ENCODE data around the gene ATP1A3.

ATP1A3 gene

DNA sequence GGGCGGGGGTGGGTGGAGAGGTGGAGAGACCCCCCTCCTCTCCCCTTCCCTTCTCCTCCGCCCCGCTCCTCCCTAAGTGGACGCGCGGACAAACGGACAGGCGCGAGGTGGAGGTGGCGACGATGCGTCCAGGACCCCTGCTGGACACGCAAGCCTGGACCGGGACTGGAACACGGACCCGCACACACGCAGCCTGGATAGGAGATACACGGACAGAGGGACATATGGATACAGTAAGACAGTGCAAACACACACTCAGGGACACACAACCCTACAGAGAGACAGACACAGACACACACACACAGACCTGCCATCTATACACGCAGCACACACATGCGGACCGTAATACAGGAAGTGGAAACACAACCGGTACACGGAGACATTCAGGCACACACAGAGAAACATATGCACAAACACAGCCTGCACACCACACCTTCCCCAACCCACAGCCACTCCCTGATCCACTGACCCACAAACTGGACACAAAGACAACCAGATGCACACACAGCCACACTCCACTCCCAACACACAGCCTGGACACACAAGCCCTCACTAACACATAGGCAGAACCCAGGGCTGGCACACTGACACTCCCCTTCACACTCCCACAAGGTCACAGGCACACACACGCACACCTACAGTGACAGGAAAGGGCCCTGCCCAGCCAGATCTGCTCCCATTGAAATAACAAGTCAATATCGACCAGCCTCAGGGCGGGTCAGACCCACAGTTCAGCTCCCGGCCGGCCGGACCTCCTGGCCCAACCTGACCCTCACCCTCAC is 65.1 kb downstream of the ATP1A3 start:
- no peak for DNase-seq (ENCODE audit: low read depth in 2 of 2)

DNA sequence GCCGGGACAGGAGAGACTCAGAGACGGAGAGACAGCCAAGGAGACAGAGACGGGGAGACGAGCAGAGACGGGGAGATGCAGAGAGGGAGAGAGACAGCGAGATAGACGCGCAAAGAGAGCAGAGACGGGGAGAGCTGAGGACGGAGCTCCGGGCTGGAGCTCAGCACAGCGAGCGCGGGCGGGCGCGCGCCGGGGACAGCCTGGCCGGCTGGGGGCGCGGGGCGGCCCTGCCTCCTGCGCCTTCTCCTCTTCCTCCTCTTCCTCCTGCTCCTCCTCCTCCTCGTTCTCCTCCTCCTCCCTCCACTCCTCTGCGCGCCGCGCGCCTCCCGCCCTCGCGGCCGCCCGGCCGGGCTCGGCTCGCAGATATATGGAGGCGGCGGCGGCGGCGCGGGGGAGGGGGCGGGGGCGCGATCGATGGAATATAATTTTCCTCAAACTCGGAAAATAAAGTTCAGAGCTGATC is 65.8 kb downstream of the ATP1A3 start, which contains the start of gene ERFL:
Gene ERFL, minus strand, starts transcription at position 229 of the 463 bp plus-strand sequence. CDS start 15,530 bp downstream, outside the sequence.
- DNase-seq (ENCODE audit: low read depth in 2 of 2), result no peak

DNA sequence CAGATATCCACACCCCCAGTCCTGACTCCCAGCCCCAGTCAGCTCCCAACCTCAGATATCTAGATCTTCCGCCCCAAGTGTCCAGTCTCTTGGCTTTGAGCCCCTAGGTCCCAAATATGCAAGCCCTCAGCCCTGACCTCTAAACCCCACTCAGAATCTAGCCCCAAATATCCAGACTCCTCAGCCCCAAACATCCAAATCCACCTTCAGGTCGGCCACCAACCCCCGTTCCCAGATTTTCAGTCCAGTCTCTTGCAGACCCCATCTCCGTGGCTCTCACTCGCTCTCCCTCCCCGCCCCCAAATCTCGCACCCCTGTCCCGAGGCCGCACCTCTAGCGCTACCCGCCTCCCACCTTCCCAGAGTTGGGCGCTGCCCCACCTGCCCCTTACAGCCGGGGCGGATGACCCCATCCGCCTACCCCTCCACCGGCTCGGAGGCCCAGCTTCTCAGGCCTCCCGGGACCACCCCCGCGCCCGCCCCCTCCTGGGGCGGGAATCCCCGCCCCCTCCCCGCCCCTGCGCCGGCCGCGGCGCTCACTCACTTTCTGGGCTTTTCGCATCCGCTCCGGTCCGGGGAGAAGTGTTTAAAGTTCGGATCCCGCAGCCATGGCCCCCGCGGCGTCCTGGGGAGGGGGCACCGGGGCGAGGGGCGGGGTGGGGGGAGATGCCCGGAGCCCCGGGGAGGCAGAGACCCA is 66.4 kb downstream of the ATP1A3 start:
- no peak for DNase-seq (ENCODE audit: low read depth in 2 of 2)

DNA sequence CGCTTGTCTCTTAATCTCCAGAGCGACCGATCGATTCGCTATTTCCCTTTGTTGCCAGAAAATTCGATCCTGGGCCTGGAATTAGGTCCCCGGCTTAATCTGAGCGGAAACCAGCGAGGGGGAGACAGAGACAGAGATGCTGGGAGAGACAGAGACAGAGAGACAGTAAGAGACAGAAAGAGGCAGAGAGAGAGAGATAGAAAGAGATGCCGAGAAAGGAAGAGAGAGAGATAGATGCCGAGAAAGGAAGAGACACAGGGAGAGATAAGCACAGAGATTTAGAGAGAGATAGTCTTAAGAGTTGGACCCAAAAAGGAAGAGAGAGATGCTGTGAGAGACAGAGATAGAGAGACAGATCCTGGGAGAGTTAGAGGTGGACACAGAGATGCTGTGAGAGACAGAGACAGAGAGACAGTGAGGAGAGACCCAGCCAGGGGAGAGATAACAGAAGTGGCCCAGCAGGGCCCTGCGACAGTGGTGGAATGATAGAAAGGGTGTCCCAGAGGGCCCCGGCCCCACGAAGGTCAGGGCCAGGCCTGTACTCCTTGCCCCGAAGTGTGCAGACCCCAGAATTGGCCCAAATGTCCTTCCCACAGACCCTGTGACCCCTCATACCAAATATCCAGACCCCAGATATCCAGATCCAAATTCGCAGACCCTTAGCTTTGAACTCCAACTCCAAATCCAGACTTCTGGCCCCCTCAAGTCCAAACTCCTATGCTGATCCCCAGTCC is 67.1 kb downstream of the ATP1A3 start:
- no peak for DNase-seq (ENCODE audit: low read depth in 2 of 2)

DNA sequence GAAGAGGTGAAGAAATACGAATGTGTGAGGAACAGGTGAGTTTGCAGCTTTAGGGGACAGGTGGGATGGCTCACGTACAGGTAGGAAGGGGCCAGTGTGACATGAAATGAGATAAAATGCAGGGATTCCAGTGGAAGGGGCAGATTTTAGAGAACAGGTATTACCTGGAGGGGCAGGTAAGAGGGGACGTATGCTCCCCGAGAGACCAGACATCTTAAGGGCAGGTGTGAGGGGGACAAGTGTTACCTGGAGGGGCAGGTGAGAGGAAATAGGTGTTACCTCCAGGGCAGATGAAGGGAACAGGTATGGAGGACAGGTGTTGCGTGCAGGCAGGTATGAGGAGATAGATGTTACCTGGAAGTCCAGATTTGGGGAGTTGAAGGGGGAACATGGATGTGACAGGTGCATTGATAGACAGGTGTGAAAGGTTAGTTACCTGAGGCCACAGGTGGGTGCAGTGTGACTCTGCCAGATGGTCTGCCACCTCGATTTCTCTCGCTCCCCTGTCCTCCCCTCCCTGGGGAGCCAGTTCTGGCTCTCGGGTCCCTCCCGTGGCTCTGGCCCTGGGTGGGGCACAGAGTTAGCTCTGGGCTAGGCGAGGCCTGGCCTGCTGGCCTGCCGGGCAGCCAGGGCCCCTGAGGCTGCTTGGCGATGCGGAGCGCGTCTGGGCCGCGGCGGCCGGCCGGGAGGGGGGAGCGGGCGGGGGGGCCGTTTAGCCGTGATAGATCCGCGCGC is 67.8 kb downstream of the ATP1A3 start:
- DNase-seq (ENCODE audit: low read depth in 2 of 2), result no peak

DNA sequence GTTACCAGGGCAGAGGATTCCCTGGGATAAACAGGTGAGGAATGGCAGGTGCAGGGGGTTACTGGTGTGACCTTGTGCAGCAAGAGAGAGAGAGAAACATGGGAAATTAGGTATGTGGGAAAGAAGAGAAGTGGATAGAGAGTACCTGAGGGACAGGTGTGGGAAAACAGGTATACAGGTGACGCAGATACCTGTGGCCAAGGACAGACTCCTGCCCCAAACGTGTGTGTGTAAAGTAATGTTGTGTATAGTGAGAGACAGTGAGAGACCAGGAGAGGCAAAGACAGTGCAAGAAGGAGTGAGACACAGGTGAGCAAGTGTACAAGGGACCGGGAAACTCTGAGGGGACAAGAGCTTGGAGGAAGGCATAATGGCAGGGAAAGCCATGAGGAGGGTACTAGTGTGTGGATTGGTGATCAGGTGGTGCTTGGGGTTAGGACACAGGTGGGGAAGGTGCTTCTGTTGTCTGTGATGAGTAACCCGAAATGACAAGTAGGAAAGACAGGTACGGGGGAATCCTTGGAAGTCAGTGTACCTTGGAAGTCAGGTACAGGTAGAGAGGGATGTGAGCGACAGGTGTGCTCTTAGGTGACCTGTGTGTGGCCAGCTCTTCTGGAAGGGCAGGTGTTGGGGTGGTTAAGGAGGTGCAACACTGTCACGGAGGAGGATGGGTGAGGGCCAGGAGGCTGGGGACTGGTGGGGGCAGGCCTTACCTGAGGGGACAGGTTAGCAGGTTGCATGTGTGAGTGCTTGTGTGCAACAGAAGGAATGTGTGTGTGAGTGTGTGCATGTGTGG is 68.6 kb downstream of the ATP1A3 start:
- no peak for DNase-seq (ENCODE audit: low read depth in 2 of 2)

DNA sequence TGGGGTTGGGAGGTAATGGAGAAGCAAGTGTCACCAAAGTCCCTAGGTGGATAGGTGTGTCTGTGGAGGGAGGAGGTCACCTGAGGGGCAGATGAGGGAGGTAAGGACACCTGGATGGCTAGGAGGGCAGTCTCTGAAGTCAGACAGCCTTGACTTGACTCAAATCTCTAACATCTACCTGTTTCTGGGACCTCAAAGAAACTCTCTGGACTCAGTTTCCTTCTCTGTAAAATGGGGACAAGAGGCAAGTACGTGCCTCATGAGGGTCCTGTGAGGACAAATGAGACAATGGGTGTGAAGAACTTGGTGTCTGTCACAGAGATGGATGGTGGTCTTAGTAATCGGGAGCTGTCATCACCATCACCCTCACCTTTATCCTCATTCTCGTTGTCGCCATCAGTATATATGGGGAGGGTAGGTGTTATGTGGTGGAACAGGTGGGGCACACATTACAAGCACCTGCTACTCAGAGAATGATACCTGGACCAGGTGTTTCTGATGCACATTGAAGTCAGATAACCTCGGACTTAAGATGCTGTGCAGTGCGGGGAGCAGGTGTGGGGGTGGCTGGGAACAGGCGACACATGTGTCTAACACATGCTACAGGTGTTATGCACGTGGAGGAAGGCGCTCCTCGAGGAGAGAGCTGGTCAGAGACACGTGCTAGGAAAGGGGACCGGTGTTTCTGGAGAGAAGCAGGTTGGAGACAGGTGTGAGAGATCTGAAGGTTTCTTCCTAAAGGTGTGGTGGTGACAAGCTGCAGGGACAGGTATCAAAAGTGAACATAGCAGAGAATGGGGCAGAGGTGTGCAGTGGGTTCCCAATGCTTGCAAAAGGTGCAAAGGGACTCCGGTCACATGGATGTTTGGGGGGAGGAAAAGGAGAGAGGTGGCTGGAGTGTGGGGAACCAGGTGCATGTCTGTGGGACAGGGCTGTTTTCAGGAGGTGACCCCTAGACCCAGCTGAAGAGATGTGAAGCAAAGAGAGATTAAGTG is 69.6 kb downstream of the ATP1A3 start:
- DNase-seq (ENCODE audit: low read depth in 2 of 2), result no peak

DNA sequence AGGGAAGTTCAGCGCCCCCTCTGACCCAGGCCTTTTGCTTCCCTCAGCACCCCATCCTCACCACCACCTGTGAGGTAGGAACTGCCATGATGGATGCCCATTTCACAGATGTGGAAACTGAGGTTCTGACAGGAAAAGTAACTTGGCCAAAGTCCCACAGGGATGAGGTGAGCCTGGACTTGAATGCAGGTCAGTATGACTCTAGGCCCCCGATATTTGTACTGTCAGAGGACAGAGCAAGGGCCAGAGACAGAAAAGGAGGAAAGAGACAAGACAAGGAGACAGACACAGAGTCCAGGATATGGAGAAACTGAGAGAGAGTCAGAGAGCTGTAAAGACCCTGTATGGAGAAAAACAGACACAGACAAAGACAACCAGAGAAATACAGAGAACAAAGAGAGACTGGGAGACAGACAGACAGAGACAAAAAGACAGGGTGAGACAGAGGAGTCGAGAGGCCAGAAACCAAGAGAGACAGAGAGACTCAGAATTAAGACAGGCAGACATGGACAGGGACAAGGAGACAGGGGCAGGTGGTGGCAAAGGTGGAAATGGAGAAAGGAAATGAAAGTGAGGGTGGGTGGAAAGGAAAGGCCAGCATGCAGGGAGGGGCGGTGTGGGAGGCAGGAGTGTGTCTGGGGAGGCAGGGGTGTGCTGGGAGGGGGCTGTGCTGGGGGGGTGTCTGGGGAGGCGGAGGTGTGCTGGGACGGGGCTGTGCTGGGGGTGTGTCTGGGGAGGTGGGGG is 70.8 kb downstream of the ATP1A3 start:
- DNase-seq (ENCODE audit: low read depth in 2 of 2), result no peak

DNA sequence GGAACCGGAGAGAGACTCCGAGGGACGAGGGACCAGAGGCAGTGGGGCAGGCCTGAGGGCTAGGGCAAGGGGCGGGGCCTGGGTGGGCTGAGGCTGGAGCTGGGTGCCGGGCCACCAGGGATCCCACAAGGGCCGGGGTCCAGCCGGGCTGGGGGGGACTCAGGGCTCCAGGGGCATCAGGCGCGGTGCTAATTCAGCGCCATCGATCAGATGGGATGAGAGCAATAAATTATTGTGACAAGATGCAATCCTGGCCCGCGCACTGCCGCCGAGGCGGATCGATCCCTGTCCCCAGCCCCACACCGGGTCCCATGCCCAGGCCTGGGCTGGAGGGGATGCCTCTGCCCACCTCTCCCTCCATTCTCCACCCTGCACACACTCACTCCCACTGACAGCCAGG is 71.4 kb downstream of the ATP1A3 start:
- no peak for DNase-seq (ENCODE audit: low read depth in 2 of 2)

DNA sequence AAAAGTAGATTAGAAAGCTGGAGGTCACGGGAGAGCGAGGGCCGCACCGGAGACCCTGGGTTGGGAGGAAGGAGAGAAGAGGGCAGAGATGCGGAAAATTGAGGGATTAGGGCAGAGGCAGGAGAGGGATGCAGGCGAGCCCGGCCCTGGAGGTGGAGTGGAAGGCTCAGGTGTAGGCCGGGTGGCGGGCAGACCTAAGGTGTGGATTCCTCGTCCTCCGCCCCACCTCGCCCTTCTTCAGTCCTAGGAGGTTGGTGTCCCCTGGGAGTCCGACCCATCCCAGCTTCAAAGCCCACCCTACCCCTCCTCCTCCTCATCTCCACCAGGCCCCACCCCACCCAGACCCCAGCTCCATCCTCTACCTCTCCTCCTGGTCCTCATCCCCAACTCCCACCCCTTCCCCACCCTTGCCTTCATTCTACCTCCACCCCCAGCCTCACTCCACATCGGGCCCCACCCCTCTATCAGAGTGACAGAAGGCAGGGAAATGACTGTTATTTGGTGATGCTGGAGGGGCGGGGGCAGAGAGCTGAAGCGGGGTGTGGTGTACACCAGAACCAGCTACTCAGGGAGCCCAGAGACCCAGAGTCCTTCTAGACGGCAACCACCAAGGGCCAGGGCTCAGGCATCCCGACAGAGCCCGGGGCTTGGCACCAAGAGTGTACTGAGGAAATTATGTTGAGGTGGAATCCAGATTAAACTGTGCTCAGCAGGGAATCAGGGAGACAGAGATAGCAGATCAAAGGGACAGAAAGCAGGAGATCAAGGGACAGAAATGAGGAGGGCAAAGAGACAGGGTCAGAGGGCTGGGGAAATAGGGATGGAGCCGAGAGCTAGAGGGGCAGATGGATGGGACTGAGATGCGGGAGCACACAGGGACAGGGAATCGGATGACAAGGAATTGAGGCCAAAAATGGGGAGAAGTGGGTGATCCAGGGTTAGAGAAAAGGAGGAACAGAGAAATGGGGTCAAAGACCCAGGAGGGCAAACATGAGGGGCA is 72.2 kb downstream of the ATP1A3 start:
- no peak for DNase-seq (ENCODE audit: low read depth in 2 of 2)

DNA sequence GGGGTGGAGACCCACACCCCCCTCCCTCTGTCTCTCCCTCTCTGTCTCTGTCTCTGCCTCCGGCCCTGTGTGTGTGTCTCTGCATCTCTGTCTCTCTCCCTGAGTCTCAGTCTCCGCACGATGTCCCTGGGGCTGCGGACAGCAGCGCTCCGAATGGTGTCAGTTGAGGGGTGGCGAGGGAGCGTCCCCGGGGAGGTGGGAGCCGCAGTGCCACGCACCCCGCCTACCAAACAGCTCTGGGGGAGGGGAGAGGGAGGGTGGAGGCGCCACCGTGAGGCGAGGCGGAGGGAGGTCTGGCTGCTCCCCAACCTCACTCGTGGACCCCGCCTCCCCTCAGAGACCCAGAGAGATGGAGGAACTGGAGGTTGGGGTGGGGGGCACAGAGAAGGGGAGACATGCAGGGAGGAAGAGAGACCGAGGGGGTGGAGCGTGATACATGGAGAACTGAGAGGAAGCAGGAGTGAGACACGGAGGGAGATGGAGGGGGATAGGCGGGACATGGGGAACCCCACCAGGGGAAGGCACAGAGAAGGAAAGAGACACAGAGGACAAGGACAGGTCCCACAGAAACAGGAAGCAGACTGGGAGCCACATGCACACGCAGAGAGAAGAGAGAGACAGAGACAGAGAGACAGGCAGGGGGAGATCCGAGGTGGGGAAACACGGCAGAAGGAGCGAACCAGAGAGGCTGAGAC is 73.0 kb downstream of the ATP1A3 start:
- no peak for DNase-seq (ENCODE audit: low read depth in 2 of 2)

DNA sequence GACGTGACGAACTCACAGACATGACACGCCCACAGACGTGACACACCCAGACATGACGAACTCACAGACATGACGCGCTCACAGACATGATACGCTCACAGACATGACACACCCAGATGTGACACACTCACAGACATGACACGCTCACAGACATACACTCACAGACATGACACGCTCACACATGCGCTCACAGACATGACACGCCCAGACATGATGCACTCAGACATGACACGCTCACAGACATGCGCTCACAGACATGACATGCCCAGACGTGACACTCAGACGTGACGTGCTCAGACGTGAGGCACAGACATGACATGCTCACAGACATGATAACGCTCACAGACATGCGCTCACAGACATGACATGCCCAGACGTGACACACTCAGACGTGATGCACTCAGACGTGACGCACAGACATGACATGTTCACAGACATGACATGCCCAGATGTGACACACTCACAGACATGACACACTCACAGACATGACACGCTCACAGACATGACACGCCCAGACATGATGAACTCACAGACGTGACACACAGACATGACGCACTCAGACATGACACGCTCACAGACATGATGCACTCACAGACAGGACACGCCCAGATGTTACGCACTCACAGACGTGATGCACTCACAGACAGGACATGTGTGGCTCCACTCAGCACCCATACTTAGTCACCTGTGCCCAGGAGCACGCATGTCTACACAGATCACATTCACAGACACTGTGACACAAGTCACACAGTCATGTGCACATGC is 73.9 kb downstream of the ATP1A3 start:
- no peak for DNase-seq (ENCODE audit: low read depth in 2 of 2)

DNA sequence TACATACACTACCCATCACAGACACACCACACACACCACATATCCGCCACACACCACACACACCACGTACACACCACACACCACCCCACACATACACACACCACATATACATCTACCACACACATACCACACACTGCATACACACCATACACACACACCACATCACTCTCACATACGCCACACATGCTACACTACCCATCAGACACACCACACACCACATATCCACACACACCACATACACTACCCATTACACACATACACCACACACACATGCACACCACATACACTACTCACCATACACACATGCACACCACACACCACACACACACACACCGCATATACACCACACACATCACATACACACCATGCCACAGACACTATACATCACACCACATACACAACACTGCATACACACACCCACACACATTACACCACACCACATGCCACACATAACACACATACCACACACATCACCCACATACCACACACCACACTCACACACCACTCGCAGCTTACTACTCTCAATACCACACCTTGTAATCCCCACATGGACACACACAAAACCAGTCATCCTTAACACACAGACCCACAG is 75.3 kb downstream of the ATP1A3 start:
- DNase-seq (ENCODE audit: low read depth in 2 of 2), result no peak

DNA sequence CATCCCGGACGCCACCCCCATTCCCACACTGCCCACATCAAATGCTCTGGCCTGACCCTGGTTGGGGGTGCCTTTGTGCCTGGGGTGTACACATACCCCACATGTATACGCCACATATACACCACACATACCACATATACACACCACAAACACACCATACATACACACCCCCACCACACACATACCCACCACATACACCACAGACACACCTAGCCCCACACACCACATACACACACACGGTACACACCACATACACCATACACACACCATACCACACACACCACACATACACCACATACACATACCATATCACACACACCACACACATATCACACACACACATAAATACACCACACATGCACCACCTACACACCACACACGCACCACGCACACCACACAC is 75.9 kb downstream of the ATP1A3 start:
- no peak for DNase-seq (ENCODE audit: low read depth in 2 of 2)

DNA sequence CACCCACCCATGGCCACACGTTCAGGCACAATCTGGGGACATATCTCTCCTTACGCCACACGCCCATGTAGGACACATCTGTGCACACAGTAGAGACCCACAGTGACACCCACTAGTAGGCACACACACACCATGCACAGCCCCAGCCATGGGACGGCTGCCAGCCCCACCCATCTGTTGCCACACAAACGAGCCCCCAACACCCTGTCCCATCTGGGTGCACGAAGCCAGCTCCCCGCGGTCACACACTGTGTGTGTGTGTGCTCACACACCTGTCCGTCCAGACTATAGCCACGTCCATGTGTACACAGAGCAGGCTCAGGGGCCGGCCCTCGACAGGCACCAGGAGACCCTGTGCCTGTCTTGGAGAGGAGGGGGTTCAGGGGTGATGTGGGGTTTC is 76.4 kb downstream of the ATP1A3 start:
- DNase-seq (ENCODE audit: low read depth in 2 of 2), result no peak

Data from stimulated activated CD8-positive, alpha-beta memory T cell treated with anti-CD3 and anti-CD28 coated beads, Interleukin-2, amount 100 ng/mL, for 1 hour (primary cell).